Hepatocyte (in vitro differentiated cells): ENCODE measurements around the gene BTN2A1. TPM values are rescaled to one million over a fixed set of nuclear protein-coding genes. Genes with fewer than 3 reads are reported as not detected.

Experiments used
- DNase-seq: peaks from one replicate; pipeline ENCODE4 v3.0.0-alpha.2; 2016; ENCODE audit warnings: low spot score
- H2AFZ ChIP-seq: fragments of 200-600 bp; sonication (generic); 2 replicates; pipeline ENCODE4 v1.6.0; 2016; ENCODE audit warnings: antibody characterized with exemption, mild to moderate bottlenecking
- H3K27ac ChIP-seq: fragments of 200-600 bp; sonication (generic); 2 replicates; pipeline ENCODE4 v1.5.1; 2016; ENCODE audit warnings: mild to moderate bottlenecking
- H3K27me3 ChIP-seq: fragments of 200-600 bp; sonication (generic); 2 replicates; pipeline ENCODE4 v1.6.1; 2016
- H3K36me3 ChIP-seq: fragments of 200-600 bp; sonication (generic); replicated peaks from 2 replicates; pipeline ENCODE4 v1.5.1; 2016; ENCODE audit warnings: low read depth; ENCODE audit not compliant: insufficient read depth
- H3K4me1 ChIP-seq: fragments of 200-600 bp; sonication (generic); 2 replicates; pipeline ENCODE4 v1.5.1; 2016; ENCODE audit warnings: mild to moderate bottlenecking, moderate library complexity; ENCODE audit not compliant: insufficient read depth
- H3K4me2 ChIP-seq: fragments of 200-600 bp; sonication (generic); 2 replicates; pipeline ENCODE4 v1.6.0; 2016
- H3K4me3 ChIP-seq: fragments of 200-600 bp; sonication (generic); 2 replicates; pipeline ENCODE4 v1.5.1; 2016; ENCODE audit warnings: mild to moderate bottlenecking
- H3K79me2 ChIP-seq: fragments of 200-600 bp; sonication (generic); 2 replicates; pipeline ENCODE4 v1.6.0; 2017; ENCODE audit warnings: mild to moderate bottlenecking
- H3K9me2 ChIP-seq: fragments of 200-600 bp; sonication (generic); replicated peaks from 2 replicates; pipeline ENCODE4 v1.6.0; 2017; ENCODE audit warnings: mild to moderate bottlenecking; ENCODE audit not compliant: insufficient read depth
- H3K9me3 ChIP-seq: fragments of 200-600 bp; sonication (generic); 2 replicates; pipeline ENCODE4 v1.5.1; 2016; ENCODE audit warnings: low read depth, mild to moderate bottlenecking
- H4K20me1 ChIP-seq: fragments of 200-600 bp; sonication (generic); 2 replicates; pipeline ENCODE4 v1.6.0; 2016; ENCODE audit warnings: mild to moderate bottlenecking; ENCODE audit not compliant: insufficient read depth, poor library complexity, severe bottlenecking
- CTCF ChIP-seq: fragments of 200-600 bp; sonication (generic); IDR thresholded peaks from 2 replicates; pipeline ENCODE4 v1.5.1; 2016; ENCODE audit warnings: antibody characterized with exemption, mild to moderate bottlenecking; ENCODE audit not compliant: poor library complexity
- EZH2 ChIP-seq: fragments of 200-600 bp; sonication (generic); IDR thresholded peaks from 2 replicates; pipeline ENCODE4 v1.6.1; 2016; ENCODE audit warnings: antibody characterized with exemption, mild to moderate bottlenecking, borderline replicate concordance
- EZH2phosphoT487 ChIP-seq: fragments of 200-600 bp; sonication (generic); IDR thresholded peaks from one replicate; pipeline ENCODE4 v1.6.1; 2018; ENCODE audit warnings: antibody characterized with exemption, mild to moderate bottlenecking, low read depth, moderate library complexity; ENCODE audit not compliant: unreplicated experiment, severe bottlenecking
- WGBS: methylation state at CpG from one replicate; pipeline ENCODE4 v1.1.6; 2016; ENCODE audit warnings: low lambda C conversion rate; ENCODE audit errors: missing lambda C conversion rate; 5-methylcytosine and 5-hydroxymethylcytosine counted together
- polyA plus RNA-seq: library from polyadenylated mRNA; unstranded; fragments of >200 nt; fragmentation: Nextera tagmentation; extraction: Ambion mirVana; gene quantifications from 2 replicates; pipeline ENCODE4 v1.2.1, GENCODE V29; 2016
- total RNA-seq: library from RNA; depleted of rRNA; stranded (reverse); fragments of >200 nt; gene quantifications from 2 replicates; pipeline ENCODE4 v1.2.3, GENCODE V29; 2014

The BTN2A1 gene
- total and polyA plus RNA-seq, 2 experiments from 2014 or later, result 14.9 to 21.4 TPM

GRCh38 chr6:26487466-26487865, 29.7 kb downstream of the BTN2A1 start:
- no peak overlapping the region for H3K4me3 ChIP-seq
- TF ChIP-seq EZH2 (no peak), CTCF (no peak), EZH2phosphoT487 (no peak)

GRCh38 chr6:26489996-26490964, 32.5 kb downstream of the BTN2A1 start:
- H3K4me3 ChIP-seq, result no peak overlapping the region
- H3K27ac ChIP-seq, result peak overlapping the region; percentile 20
- DNase-seq, result no peak
- no peak overlapping the region for H2AFZ ChIP-seq
- TF ChIP-seq EZH2phosphoT487, result no peak
- TF ChIP-seq EZH2, result no peak
- no peak for TF ChIP-seq CTCF
- no peaks in the 10 kb centered on the region for H3K4me1 ChIP-seq
- no peaks in the 10 kb centered on the region for H3K27me3 ChIP-seq
- H3K4me2 ChIP-seq, result no peak overlapping the region
- H3K9me3 ChIP-seq, result no peaks in the 10 kb centered on the region
- WGBS, result 80% methylated on average over 8 of the region's 8 CpGs
- no peaks in the 10 kb centered on the region for H4K20me1 ChIP-seq
- H3K36me3 ChIP-seq, result no peaks in the 10 kb centered on the region
- H3K79me2 ChIP-seq, result no peaks in the 10 kb centered on the region
- no peaks in the 10 kb centered on the region for H3K9me2 ChIP-seq

More at GRCh38 chr6:26487466-26487865, 29.7 kb downstream of the BTN2A1 start:
- no peaks in the 10 kb centered on the region for H3K36me3 ChIP-seq
- DNase-seq, result no peak
- H3K4me2 ChIP-seq, result no peak overlapping the region
- no peaks in the 10 kb centered on the region for H3K4me1 ChIP-seq
- no peaks in the 10 kb centered on the region for H3K27me3 ChIP-seq
- H3K27ac ChIP-seq, result no peak overlapping the region
- 100% methylated on average over 1 of the region's 1 CpG for WGBS
- H4K20me1 ChIP-seq, result no peaks in the 10 kb centered on the region
- no peak overlapping the region for H2AFZ ChIP-seq
- H3K9me2 ChIP-seq, result no peaks in the 10 kb centered on the region
- no peaks in the 10 kb centered on the region for H3K79me2 ChIP-seq
- no peaks in the 10 kb centered on the region for H3K9me3 ChIP-seq

GRCh38 chr6:26491604-26492003, 33.8 kb downstream of the BTN2A1 start:
- Histone ChIP-seq H3K36me3 (no peaks in the 10 kb centered on the region), H2AFZ (no peak overlapping the region), H3K4me2 (no peak overlapping the region), H3K9me2 (no peaks in the 10 kb centered on the region), H3K4me1 (no peaks in the 10 kb centered on the region), H3K4me3 (no peak overlapping the region), H4K20me1 (no peaks in the 10 kb centered on the region), H3K27ac (no peak overlapping the region), H3K27me3 (no peaks in the 10 kb centered on the region), H3K9me3 (no peaks in the 10 kb centered on the region), H3K79me2 (no peaks in the 10 kb centered on the region)
- no peak for DNase-seq
- TF ChIP-seq EZH2, result no peak
- 49% methylated on average over 5 of the region's 5 CpGs for WGBS

- no peaks in the 10 kb centered on the region for H3K36me3 ChIP-seq
- H3K4me2 ChIP-seq, result no peak overlapping the region
- H3K79me2 ChIP-seq, result no peaks in the 10 kb centered on the region
- H2AFZ ChIP-seq, result no peak overlapping the region
- no peak for DNase-seq
- no peaks in the 10 kb centered on the region for H3K9me2 ChIP-seq
- H3K4me3 ChIP-seq, result no peak overlapping the region
- TF ChIP-seq CTCF (peak; percentile 16), EZH2 (no peak)
- no peaks in the 10 kb centered on the region for H4K20me1 ChIP-seq
- no peak overlapping the region for H3K27ac ChIP-seq
- 69% methylated on average over 2 of the region's 2 CpGs for WGBS
- H3K4me1 ChIP-seq, result no peaks in the 10 kb centered on the region
- H3K9me3 ChIP-seq, result no peaks in the 10 kb centered on the region
- no peaks in the 10 kb centered on the region for H3K27me3 ChIP-seq
Observed at GRCh38 chr6:26493258-26493657, 35.5 kb downstream of the BTN2A1 start.
